Hepatocyte (in vitro differentiated cells): ENCODE data around the gene MEF2C. TPM values are rescaled to one million over a fixed set of nuclear protein-coding genes. Genes with fewer than 3 reads are reported as not detected.

Experiments
- DNase-seq: peaks from one replicate; pipeline ENCODE4 v3.0.0-alpha.2; 2016; ENCODE audit warnings: low spot score
- H2AFZ ChIP-seq: fragments of 200-600 bp; sonication (generic); 2 replicates; pipeline ENCODE4 v1.6.0; 2016; ENCODE audit warnings: antibody characterized with exemption, mild to moderate bottlenecking
- H3K27ac ChIP-seq: fragments of 200-600 bp; sonication (generic); 2 replicates; pipeline ENCODE4 v1.5.1; 2016; ENCODE audit warnings: mild to moderate bottlenecking
- H3K27me3 ChIP-seq: fragments of 200-600 bp; sonication (generic); 2 replicates; pipeline ENCODE4 v1.6.1; 2016
- H3K36me3 ChIP-seq: fragments of 200-600 bp; sonication (generic); replicated peaks from 2 replicates; pipeline ENCODE4 v1.5.1; 2016; ENCODE audit warnings: low read depth; ENCODE audit not compliant: insufficient read depth
- H3K4me1 ChIP-seq: fragments of 200-600 bp; sonication (generic); 2 replicates; pipeline ENCODE4 v1.5.1; 2016; ENCODE audit warnings: mild to moderate bottlenecking, moderate library complexity; ENCODE audit not compliant: insufficient read depth
- H3K4me2 ChIP-seq: fragments of 200-600 bp; sonication (generic); 2 replicates; pipeline ENCODE4 v1.6.0; 2016
- H3K4me3 ChIP-seq: fragments of 200-600 bp; sonication (generic); 2 replicates; pipeline ENCODE4 v1.5.1; 2016; ENCODE audit warnings: mild to moderate bottlenecking
- H3K79me2 ChIP-seq: fragments of 200-600 bp; sonication (generic); 2 replicates; pipeline ENCODE4 v1.6.0; 2017; ENCODE audit warnings: mild to moderate bottlenecking
- H3K9me2 ChIP-seq: fragments of 200-600 bp; sonication (generic); replicated peaks from 2 replicates; pipeline ENCODE4 v1.6.0; 2017; ENCODE audit warnings: mild to moderate bottlenecking; ENCODE audit not compliant: insufficient read depth
- H3K9me3 ChIP-seq: fragments of 200-600 bp; sonication (generic); 2 replicates; pipeline ENCODE4 v1.5.1; 2016; ENCODE audit warnings: low read depth, mild to moderate bottlenecking
- H4K20me1 ChIP-seq: fragments of 200-600 bp; sonication (generic); 2 replicates; pipeline ENCODE4 v1.6.0; 2016; ENCODE audit warnings: mild to moderate bottlenecking; ENCODE audit not compliant: insufficient read depth, poor library complexity, severe bottlenecking
- EZH2 ChIP-seq: fragments of 200-600 bp; sonication (generic); IDR thresholded peaks from 2 replicates; pipeline ENCODE4 v1.6.1; 2016; ENCODE audit warnings: antibody characterized with exemption, mild to moderate bottlenecking, borderline replicate concordance
- EZH2phosphoT487 ChIP-seq: fragments of 200-600 bp; sonication (generic); IDR thresholded peaks from one replicate; pipeline ENCODE4 v1.6.1; 2018; ENCODE audit warnings: antibody characterized with exemption, mild to moderate bottlenecking, low read depth, moderate library complexity; ENCODE audit not compliant: unreplicated experiment, severe bottlenecking
- WGBS: methylation state at CpG from one replicate; pipeline ENCODE4 v1.1.6; 2016; ENCODE audit warnings: low lambda C conversion rate; ENCODE audit errors: missing lambda C conversion rate; 5-methylcytosine and 5-hydroxymethylcytosine counted together
- polyA plus RNA-seq: library from polyadenylated mRNA; unstranded; fragments of >200 nt; fragmentation: Nextera tagmentation; extraction: Ambion mirVana; gene quantifications from 2 replicates; pipeline ENCODE4 v1.2.1, GENCODE V29; 2016
- total RNA-seq: library from RNA; depleted of rRNA; stranded (reverse); fragments of >200 nt; gene quantifications from 2 replicates; pipeline ENCODE4 v1.2.3, GENCODE V29; 2014
- TF ChIP-seq, protein P1 (sequence below): fragments of 200-600 bp; sonication (generic); IDR thresholded peaks from 2 replicates; pipeline ENCODE4 v1.5.1; 2016; ENCODE audit warnings: antibody characterized with exemption, mild to moderate bottlenecking; ENCODE audit not compliant: poor library complexity

The MEF2C gene
- total and polyA plus RNA-seq, 2 experiments from 2014 or later: 5.9 to 14.6 TPM

- Histone ChIP-seq H3K4me3 (no peak overlapping the region), H3K27ac (no peak overlapping the region), H2AFZ (no peak overlapping the region), H3K27me3 (no peaks in the 10 kb centered on the region), H3K9me2 (no peaks in the 10 kb centered on the region), H4K20me1 (no peaks in the 10 kb centered on the region), H3K36me3 (no peaks in the 10 kb centered on the region), H3K4me1 (no peaks in the 10 kb centered on the region), H3K79me2 (no peaks in the 10 kb centered on the region), H3K9me3 (no peaks in the 10 kb centered on the region), H3K4me2 (no peak overlapping the region)
- DNase-seq: no peak
- TF ChIP-seq, protein P1, sequence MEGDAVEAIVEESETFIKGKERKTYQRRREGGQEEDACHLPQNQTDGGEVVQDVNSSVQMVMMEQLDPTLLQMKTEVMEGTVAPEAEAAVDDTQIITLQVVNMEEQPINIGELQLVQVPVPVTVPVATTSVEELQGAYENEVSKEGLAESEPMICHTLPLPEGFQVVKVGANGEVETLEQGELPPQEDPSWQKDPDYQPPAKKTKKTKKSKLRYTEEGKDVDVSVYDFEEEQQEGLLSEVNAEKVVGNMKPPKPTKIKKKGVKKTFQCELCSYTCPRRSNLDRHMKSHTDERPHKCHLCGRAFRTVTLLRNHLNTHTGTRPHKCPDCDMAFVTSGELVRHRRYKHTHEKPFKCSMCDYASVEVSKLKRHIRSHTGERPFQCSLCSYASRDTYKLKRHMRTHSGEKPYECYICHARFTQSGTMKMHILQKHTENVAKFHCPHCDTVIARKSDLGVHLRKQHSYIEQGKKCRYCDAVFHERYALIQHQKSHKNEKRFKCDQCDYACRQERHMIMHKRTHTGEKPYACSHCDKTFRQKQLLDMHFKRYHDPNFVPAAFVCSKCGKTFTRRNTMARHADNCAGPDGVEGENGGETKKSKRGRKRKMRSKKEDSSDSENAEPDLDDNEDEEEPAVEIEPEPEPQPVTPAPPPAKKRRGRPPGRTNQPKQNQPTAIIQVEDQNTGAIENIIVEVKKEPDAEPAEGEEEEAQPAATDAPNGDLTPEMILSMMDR: no peak
- TF ChIP-seq EZH2 (no peak), EZH2phosphoT487 (no peak)
- WGBS: 94% methylated on average over 2 of the region's 2 CpGs
Measured at GRCh38 chr5:88899096-88899737, 16.2 kb upstream of the MEF2C start.

DNA sequence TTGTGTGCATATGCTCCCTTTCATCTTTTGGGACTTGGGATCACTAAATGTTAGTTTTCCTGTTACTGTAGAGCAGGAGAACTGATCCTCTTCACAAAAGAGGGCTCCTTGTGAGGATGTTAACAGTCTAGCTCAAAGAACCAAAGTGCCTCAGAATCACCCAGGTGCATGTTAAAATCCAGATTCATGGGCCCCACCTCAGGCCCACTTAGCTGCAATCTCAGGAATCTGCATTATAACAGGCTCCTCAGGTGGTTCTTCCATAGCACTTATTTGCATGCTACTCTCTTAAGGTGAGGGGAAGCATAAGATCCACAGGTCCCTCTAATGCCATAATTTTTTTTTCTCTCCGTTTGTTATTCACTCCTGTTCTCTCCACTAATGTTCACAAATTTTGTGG is 14.8 kb upstream of the MEF2C start:
- no peak overlapping the region for H3K4me3 ChIP-seq
- H3K9me3 ChIP-seq: no peaks in the 10 kb centered on the region
- WGBS: 88% methylated on average over 1 of the region's 1 CpG
- H3K4me1 ChIP-seq: no peaks in the 10 kb centered on the region
- no peaks in the 10 kb centered on the region for H3K79me2 ChIP-seq
- H2AFZ ChIP-seq: no peak overlapping the region
- no peaks in the 10 kb centered on the region for H3K27me3 ChIP-seq
- no peak for TF ChIP-seq EZH2phosphoT487
- no peak for TF ChIP-seq EZH2
- TF ChIP-seq, protein P1: no peak
- H3K36me3 ChIP-seq: no peaks in the 10 kb centered on the region
- H3K27ac ChIP-seq: no peak overlapping the region
- no peaks in the 10 kb centered on the region for H3K9me2 ChIP-seq
- no peak for DNase-seq
- H3K4me2 ChIP-seq: no peak overlapping the region
- no peaks in the 10 kb centered on the region for H4K20me1 ChIP-seq

DNA sequence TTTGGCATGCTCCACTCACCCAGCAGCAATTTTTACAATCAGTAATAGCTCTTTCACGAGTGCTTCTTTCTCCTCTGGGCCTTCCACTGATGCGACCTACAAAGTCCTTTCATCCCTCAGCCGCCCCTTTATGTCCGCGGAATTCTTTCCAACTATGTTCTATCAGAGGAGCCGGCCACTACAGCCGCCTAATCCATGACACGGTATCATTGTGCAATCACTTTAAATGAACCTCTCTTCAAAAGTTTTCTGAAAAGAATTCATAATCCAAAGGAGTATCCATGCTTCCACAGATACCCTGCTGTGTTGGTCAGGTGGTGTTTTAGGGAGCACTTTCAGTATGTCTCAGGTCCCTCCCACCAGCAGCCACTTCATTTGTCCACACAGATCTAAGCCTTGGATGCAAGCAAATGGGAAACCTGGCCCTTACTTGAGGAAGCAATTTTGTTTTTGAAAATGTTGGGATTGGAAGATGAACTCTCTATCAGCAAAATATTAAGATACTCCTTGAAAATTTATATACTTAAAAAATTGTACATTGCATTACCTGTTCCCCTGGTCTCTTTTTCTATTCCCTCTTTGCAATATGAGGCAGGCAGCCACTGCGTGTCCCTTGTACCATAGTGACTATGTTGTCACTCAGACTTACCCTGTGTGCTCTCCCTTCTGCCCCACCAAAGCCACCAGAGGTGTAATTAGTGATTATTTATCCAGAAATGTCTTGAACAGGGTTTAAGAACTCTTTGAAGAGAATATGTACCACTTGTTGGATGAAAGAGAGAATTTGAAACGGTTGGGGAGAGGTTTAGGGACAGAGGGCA is 12.9 kb upstream of the MEF2C start:
- Histone ChIP-seq H3K79me2 (no peaks in the 10 kb centered on the region), H3K4me3 (no peak overlapping the region), H4K20me1 (no peaks in the 10 kb centered on the region), H3K4me1 (no peaks in the 10 kb centered on the region), H3K9me2 (no peaks in the 10 kb centered on the region), H3K27ac (no peak overlapping the region), H3K4me2 (no peak overlapping the region), H3K9me3 (no peaks in the 10 kb centered on the region), H2AFZ (no peak overlapping the region), H3K36me3 (no peaks in the 10 kb centered on the region), H3K27me3 (peaks cover under 1% of the 10 kb centered on the region)
- DNase-seq: no peak
- TF ChIP-seq EZH2phosphoT487: no peak
- no peak for TF ChIP-seq EZH2
- TF ChIP-seq, protein P1: no peak
- 88% methylated on average over 10 of the region's 10 CpGs for WGBS
